Mesenchymal stem cell (in vitro differentiated cells and primary cell): Measurements from ENCODE around the gene ARPC4.

Experiments used
- DNase-seq: peaks from one replicate; pipeline ENCODE4 v3.0.0-alpha.2; 2013
- H2AFZ ChIP-seq: one replicate; pipeline ENCODE4 v1.6.1; 2013; ENCODE audit warnings: low read depth, mild to moderate bottlenecking, control low read depth, inconsistent platforms, low read length, moderate library complexity
- H2AK5ac ChIP-seq: 2 replicates; pipeline ENCODE4 v1.6.1; 2013; ENCODE audit warnings: low read length, moderate library complexity, mild to moderate bottlenecking, inconsistent platforms; ENCODE audit not compliant: severe bottlenecking
- H2BK120ac ChIP-seq: one replicate; pipeline ENCODE4 v1.6.1; 2013; ENCODE audit warnings: low read depth, mild to moderate bottlenecking, inconsistent platforms, low read length, moderate library complexity
- H2BK12ac ChIP-seq, 2 experiments: one replicate each; pipeline ENCODE4 v1.6.1; 2013; ENCODE audit warnings: inconsistent platforms in 2 of 2, low read length in 2 of 2, mild to moderate bottlenecking in 2 of 2, moderate library complexity in 2 of 2, control low read depth in 1 of 2
- H2BK15ac ChIP-seq: one replicate; pipeline ENCODE4 v1.6.1; 2013; ENCODE audit warnings: mild to moderate bottlenecking, low read depth, inconsistent platforms; ENCODE audit not compliant: poor library complexity, severe bottlenecking
- H2BK5ac ChIP-seq: 2 replicates; pipeline ENCODE4 v1.6.1; 2013; ENCODE audit warnings: low read depth, mild to moderate bottlenecking, low read length, control low read depth, inconsistent platforms; ENCODE audit not compliant: poor library complexity, severe bottlenecking
- H3K14ac ChIP-seq, 2 experiments: one replicate each; pipeline ENCODE4 v1.6.1; 2013; ENCODE audit warnings: inconsistent platforms in 2 of 2, low read length in 2 of 2, control low read depth in 1 of 2, mild to moderate bottlenecking in 1 of 2, moderate library complexity in 1 of 2
- H3K18ac ChIP-seq, 2 experiments: one replicate each; pipeline ENCODE4 v1.6.1; 2013; ENCODE audit warnings: inconsistent platforms in 2 of 2, low read length in 2 of 2, control low read depth in 1 of 2, low read depth in 1 of 2, mild to moderate bottlenecking in 1 of 2
- H3K23ac ChIP-seq, 2 experiments: one replicate each; pipeline ENCODE4 v1.6.1; 2013; ENCODE audit warnings: inconsistent platforms in 2 of 2, low read length in 2 of 2, mild to moderate bottlenecking in 2 of 2, moderate library complexity in 2 of 2, control low read depth in 1 of 2
- H3K27ac ChIP-seq: 2 replicates; pipeline ENCODE4 v1.5.1; 2013; ENCODE audit warnings: mild to moderate bottlenecking, moderate library complexity, low read length, control low read depth, inconsistent platforms; ENCODE audit not compliant: poor library complexity, severe bottlenecking
- H3K27me3 ChIP-seq, 2 experiments: 2 replicates each; pipeline versions ENCODE4 v1.6.1 to v1.7.0; 2013; ENCODE audit warnings: low read length in 2 of 2, mild to moderate bottlenecking in 2 of 2, moderate library complexity in 2 of 2, control low read depth in 1 of 2, inconsistent platforms in 1 of 2; ENCODE audit not compliant: control insufficient read depth in 1 of 2, insufficient read depth in 1 of 2
- H3K36me3 ChIP-seq, 2 experiments: 2 replicates each; pipeline versions ENCODE4 v1.6.1 to v1.7.0; 2013; ENCODE audit warnings: low read length in 2 of 2, control low read depth in 1 of 2, inconsistent platforms in 1 of 2, low read depth in 1 of 2, mild to moderate bottlenecking in 1 of 2; ENCODE audit not compliant: insufficient read depth in 2 of 2, control insufficient read depth in 1 of 2
- H3K4ac ChIP-seq, 2 experiments: one replicate each; pipeline ENCODE4 v1.6.1; 2013; ENCODE audit warnings: inconsistent platforms in 2 of 2, low read length in 2 of 2, mild to moderate bottlenecking in 2 of 2, moderate library complexity in 2 of 2, control low read depth in 1 of 2, low read depth in 1 of 2
- H3K4me1 ChIP-seq: 2 replicates; pipeline ENCODE4 v1.6.1; 2013; ENCODE audit warnings: low read depth, low read length, control low read depth; ENCODE audit not compliant: control insufficient read depth, insufficient read depth
- H3K4me2 ChIP-seq: 2 replicates; pipeline ENCODE4 v1.6.1; 2013; ENCODE audit warnings: low read length, mild to moderate bottlenecking, inconsistent platforms; ENCODE audit not compliant: poor library complexity, severe bottlenecking
- H3K4me3 ChIP-seq, 2 experiments: 2 replicates each; pipeline versions ENCODE4 v1.5.1 to v1.7.0; 2013; ENCODE audit warnings: low read length in 2 of 2, mild to moderate bottlenecking in 2 of 2, control low read depth in 1 of 2, low read depth in 1 of 2; ENCODE audit not compliant: insufficient read depth in 1 of 2
- H3K79me1 ChIP-seq: replicated peaks from 2 replicates; pipeline ENCODE4 v1.6.1; 2013; ENCODE audit warnings: mild to moderate bottlenecking, control low read depth, low read length, inconsistent platforms; ENCODE audit not compliant: poor library complexity, severe bottlenecking
- H3K9ac ChIP-seq: 2 replicates; pipeline ENCODE4 v1.7.0; 2013; ENCODE audit warnings: mild to moderate bottlenecking, low read length, moderate library complexity
- H3K9me3 ChIP-seq: 2 replicates; pipeline ENCODE4 v1.7.0; 2013; ENCODE audit warnings: mild to moderate bottlenecking, low read length; ENCODE audit not compliant: control insufficient read depth
- H4K8ac ChIP-seq: one replicate; pipeline ENCODE4 v1.6.1; 2013; ENCODE audit warnings: inconsistent platforms, mild to moderate bottlenecking, low read length, moderate library complexity
- H4K91ac ChIP-seq: one replicate; pipeline ENCODE4 v1.6.1; 2013; ENCODE audit warnings: mild to moderate bottlenecking, low read length, inconsistent platforms
- WGBS: methylation state at CpG from one replicate; pipeline ENCODE4 v1.1.7; 2013; ENCODE audit warnings: mixed read lengths; 5-methylcytosine and 5-hydroxymethylcytosine counted together

The ARPC4 gene

DNA sequence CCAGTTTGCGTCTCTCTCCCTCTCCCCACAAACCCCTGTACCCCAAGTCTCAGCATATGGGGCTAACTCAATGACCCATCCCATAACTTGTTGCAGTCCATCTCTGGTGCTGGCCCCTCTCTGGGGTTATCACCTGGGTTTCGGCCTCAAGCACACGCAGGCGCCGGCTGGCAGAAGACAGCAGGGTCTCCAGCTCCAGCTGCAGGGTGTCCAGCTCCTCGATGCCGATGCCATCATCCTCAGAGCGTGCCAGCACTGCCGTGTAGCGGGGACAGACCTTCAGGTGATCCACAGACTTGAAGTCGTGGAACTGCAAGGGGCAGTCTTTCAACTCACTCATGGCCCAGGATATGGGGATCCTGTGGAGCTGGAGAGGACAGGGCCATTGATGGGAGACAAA is 1.8 kb upstream of the ARPC4 start:
- no peak overlapping the region for H2BK15ac ChIP-seq
- peaks cover 36 to 54% of the 10 kb centered on the region in 2 experiments for H3K36me3 ChIP-seq
- H2AFZ ChIP-seq: no peak overlapping the region
- H3K14ac ChIP-seq: no peak overlapping the region
- no peak for DNase-seq
- no peaks in the 10 kb centered on the region for H3K9me3 ChIP-seq
- H3K4me2 ChIP-seq: no peak overlapping the region
- no peak overlapping the region for H4K91ac ChIP-seq
- peak overlapping the region in 1 of 2 experiments; percentile 96 for H3K4me3 ChIP-seq
- H3K9ac ChIP-seq: peak overlapping the region; percentile 99
- no peak overlapping the region for H2AK5ac ChIP-seq
- peaks cover 6% of the 10 kb centered on the region for H3K4me1 ChIP-seq
- no peak overlapping the region for H2BK5ac ChIP-seq
- no peak overlapping the region for H3K4ac ChIP-seq
- peaks cover 20% of the 10 kb centered on the region for H3K79me1 ChIP-seq
- H3K27ac ChIP-seq: no peak overlapping the region
- no peak overlapping the region for H2BK12ac ChIP-seq
- H3K23ac ChIP-seq: no peak overlapping the region
- no peak overlapping the region for H2BK120ac ChIP-seq
- no peaks in the 10 kb centered on the region for H3K27me3 ChIP-seq
- H4K8ac ChIP-seq: no peak overlapping the region
- H3K18ac ChIP-seq: no peak overlapping the region
- WGBS: 97% methylated on average over 11 of the region's 11 CpGs

DNA sequence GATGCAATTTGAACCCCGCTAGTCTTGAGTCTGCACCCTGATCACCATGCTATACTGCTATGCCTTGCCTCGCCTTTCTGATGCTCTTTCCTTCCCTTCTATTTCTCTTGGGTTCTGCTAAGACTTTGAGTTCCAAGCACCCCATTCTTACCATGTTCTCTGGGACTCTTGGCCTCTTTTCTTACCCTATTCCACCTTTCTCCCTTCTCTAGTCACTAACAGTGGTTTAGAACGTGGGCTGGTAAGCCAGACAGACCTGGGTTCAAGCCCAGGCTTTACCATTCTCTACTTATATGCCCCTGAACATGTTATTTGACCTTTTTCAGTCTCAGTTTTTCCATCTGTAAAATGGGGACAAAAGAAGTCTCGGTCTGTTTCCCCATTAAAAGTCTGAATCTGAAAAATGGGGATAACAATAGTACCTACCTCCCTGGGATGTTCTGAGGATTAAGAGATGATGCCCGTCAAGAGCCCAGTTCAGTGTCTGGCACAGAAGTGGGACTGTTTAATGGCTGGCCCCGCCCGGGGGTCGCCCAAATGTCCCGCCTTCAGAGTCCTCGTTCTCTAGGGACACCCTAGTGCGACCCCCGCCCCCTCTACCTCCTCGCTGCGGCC is 985 bp upstream of the ARPC4 start:
- Histone ChIP-seq H2BK5ac (peak overlapping the region; percentile 25), H2BK15ac (no peak overlapping the region), H3K79me1 (peaks cover 19% of the 10 kb centered on the region), H3K36me3 (peaks cover 31 to 50% of the 10 kb centered on the region in 2 experiments), H2AFZ (no peak overlapping the region), H3K4me2 (peak overlapping the region; percentile 69), H3K18ac (peak overlapping the region; percentile 49 to 70), H3K4me1 (peaks cover 6% of the 10 kb centered on the region), H2AK5ac (peak overlapping the region; percentile 88), H4K91ac (peak overlapping the region; percentile 70), H3K23ac (no peak overlapping the region), H3K4ac (peak overlapping the region; percentile 75 to 93), H3K27ac (peak overlapping the region; percentile 77), H4K8ac (peak overlapping the region; percentile 35), H3K27me3 (no peaks in the 10 kb centered on the region), H3K9ac (peak overlapping the region; percentile 99), H3K9me3 (no peaks in the 10 kb centered on the region), H2BK120ac (peak overlapping the region; percentile 98), H2BK12ac (no peak overlapping the region), H3K14ac (peak overlapping the region in 1 of 2 experiments; percentile 23), H3K4me3 (peak overlapping the region; percentile 76 to 96)
- no peak for DNase-seq
- WGBS: 29% methylated on average over 8 of the region's 14 CpGs

DNA sequence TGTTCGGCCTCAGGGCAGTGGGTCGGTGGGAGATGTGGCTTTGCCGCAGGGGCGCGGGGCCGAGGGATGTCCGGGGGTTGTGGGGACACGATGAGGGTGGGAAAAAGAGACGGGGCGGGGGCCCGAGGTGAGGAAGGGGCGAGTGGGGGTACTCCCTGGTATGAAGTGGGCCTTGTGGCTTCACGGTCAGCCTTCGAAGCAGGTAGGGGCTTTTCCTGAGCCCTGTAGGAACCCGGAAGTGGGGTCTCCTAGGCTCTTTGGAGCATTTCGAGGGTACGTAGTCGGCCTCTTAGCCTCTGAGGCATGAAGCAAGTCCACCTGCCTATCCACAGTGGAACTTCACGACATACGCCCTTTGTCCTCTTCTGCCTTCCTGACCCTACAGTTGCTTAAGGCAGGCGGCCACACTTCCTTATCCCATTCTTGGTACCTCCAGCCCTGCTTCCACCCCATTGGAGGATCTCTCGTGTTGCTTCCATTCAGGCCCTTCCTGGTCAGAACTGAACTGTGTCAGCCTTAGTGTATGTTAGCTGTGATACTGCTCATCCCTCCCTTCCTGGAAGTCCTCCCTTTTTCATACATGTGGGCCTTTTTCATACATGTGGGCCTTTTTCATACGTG is 389 bp downstream of the ARPC4 start:
- Histone ChIP-seq H2BK12ac (no peak overlapping the region), H2AK5ac (peak overlapping the region; percentile 27), H3K4me2 (peak overlapping the region; percentile 65), H2BK15ac (peak overlapping the region; percentile 4), H3K14ac (no peak overlapping the region), H3K27ac (peak overlapping the region; percentile 75), H3K4me1 (peaks cover 9% of the 10 kb centered on the region), H4K8ac (peak overlapping the region; percentile 84), H2BK5ac (peak overlapping the region; percentile 86), H2BK120ac (peak overlapping the region; percentile 98), H3K27me3 (no peaks in the 10 kb centered on the region), H3K18ac (peak overlapping the region; percentile 47 to 70), H3K4ac (peak overlapping the region; percentile 61 to 72), H3K36me3 (peaks cover 31 to 53% of the 10 kb centered on the region in 2 experiments), H3K4me3 (peak overlapping the region; percentile 83 to 96), H4K91ac (peak overlapping the region; percentile 72), H3K9ac (peak overlapping the region; percentile 99), H3K23ac (no peak overlapping the region), H2AFZ (no peak overlapping the region), H3K79me1 (peaks cover 20% of the 10 kb centered on the region), H3K9me3 (no peaks in the 10 kb centered on the region)
- peak; percentile 75 for DNase-seq
- whole genome bisulfite sequencing: 2% methylated on average over 21 of the region's 23 CpGs

DNA sequence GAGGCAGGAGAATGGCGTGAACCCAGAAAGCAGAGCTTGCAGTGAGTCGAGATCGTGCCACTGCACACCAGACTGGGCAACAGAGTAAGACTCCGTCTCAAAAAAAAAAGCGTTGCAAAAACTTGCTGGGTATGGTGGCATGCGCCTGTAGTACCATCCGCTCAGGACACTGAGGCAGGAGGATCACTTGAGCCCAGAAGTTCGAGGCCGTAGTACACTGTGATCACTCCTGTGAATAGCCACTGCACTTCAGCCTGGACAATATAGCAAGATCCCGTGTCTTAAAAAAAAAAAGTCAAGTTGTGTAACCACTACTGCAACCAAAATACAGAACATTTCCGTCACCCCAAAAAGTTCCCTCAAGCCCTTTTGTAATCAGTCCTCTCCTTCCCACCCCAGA is 1.5 kb downstream of the ARPC4 start:
- H2BK12ac ChIP-seq: no peak overlapping the region
- DNase-seq: no peak
- no peak overlapping the region for H2BK5ac ChIP-seq

More for the DNA sequence above, 1.5 kb downstream of the ARPC4 start:
- H3K4me2 ChIP-seq: no peak overlapping the region
- no peak overlapping the region for H3K23ac ChIP-seq
- no peaks in the 10 kb centered on the region for H3K9me3 ChIP-seq
- no peak overlapping the region for H3K14ac ChIP-seq
- H2BK120ac ChIP-seq: no peak overlapping the region
- no peak overlapping the region for H3K27ac ChIP-seq
- no peak overlapping the region for H4K8ac ChIP-seq
- H3K18ac ChIP-seq: no peak overlapping the region
- H3K79me1 ChIP-seq: peaks cover 19% of the 10 kb centered on the region
- 96% methylated on average over 10 of the region's 11 CpGs for WGBS
- H3K27me3 ChIP-seq: no peaks in the 10 kb centered on the region
- no peak overlapping the region for H2AK5ac ChIP-seq
- peaks cover 9% of the 10 kb centered on the region for H3K4me1 ChIP-seq
- H3K4ac ChIP-seq: no peak overlapping the region
- no peak overlapping the region for H2BK15ac ChIP-seq
- H3K4me3 ChIP-seq: peak overlapping the region in 1 of 2 experiments; percentile 96
- H4K91ac ChIP-seq: no peak overlapping the region
- H2AFZ ChIP-seq: no peak overlapping the region
- peaks cover 30 to 57% of the 10 kb centered on the region in 2 experiments for H3K36me3 ChIP-seq
- peak overlapping the region; percentile 99 for H3K9ac ChIP-seq
